NCI-H345 treated with DMSO at 0.1 percent for 48 hours (cell line): Measurements from ENCODE around the gene MRPS30.
A peak's percentile ranks its signal among the peaks of the same experiment; 100 is the strongest.
"Not testable (repeated sequence)": the region's sequence is repeated elsewhere in the genome, so short reads cannot be mapped to it uniquely, and the experiment has no call there.

Source experiments
- DNase-seq: peaks from one replicate; lab custom pipeline; 2025; ENCODE audit not compliant: unreplicated experiment; lab: John Stamatoyannopoulos, UW

The MRPS30 gene

DNA sequence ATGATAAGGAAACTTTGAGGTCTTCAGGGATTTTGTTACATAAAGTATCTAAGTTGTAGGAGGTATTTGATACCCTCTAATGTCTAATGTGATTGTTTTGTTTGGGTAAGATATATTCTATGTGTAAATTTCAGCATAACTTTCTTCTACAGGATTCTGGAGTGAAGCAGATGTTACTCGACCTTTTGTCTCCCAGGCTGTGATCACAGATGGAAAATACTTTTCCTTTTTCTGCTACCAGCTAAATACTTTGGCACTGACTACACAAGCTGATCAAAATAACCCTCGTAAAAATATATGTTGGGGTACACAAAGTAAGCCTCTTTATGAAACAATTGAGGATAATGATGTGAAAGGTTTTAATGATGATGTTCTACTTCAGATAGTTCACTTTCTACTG lies 6.0 kb downstream of the MRPS30 start:
- no peak for DNase-seq

DNA sequence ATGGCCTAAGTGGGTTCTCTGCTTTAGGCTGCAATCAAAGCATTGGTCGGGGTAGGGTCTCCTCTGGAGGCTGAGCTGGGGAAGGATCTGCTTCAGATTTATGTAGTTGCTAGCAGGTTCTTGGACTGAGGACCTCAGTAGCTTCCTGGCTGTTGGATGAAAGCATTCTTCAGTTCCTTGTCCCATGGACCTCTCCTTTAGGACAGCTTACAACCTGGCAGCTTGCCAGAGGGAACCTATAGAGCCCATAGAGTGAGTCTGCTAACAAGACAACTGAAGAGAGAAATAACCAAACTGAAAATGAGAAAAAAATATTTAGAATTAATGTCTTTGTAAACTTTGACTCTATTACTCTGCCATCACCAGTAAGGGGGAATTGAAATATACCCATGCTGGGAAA lies 12.4 kb downstream of the MRPS30 start:
- no peak for DNase-seq

DNA sequence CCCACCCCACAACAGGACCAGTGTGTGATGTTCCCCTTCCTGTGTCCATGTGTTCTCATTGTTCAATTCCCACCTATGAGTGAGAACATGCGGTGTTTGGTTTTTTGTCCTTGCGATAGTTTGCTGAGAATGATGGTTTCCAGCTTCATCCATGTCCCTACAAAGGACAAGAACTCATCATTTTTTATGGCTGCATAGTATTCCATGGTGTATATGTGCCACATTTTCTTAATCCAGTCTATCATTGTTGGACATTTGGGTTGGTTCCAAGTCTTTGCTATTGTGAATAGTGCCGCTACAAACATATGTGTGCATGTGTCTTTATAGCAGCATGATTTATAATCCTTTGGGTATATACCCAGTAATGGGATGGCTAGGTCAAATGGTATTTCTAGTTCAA lies 15.9 kb downstream of the MRPS30 start:
- not testable (repeated sequence) for DNase-seq

DNA sequence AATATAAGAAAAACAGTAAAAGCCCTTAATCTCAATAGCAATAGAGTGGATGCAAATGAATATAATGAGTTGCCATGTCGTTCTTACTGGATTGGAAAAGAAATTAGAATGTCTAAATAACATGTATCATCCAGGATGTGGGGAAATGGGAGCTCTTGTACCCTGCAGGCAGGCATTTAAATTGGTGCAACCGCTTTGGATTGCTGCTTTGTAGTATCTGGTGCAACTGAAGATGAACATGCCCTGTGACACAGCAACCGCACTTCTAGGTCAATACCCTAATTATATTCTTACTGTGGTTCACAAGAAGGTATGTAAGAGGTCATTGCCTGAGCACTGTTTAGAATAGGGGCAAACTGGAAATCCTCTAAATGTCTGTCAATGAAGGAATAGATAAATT lies 18.9 kb downstream of the MRPS30 start:
- DNase-seq = no peak

DNA sequence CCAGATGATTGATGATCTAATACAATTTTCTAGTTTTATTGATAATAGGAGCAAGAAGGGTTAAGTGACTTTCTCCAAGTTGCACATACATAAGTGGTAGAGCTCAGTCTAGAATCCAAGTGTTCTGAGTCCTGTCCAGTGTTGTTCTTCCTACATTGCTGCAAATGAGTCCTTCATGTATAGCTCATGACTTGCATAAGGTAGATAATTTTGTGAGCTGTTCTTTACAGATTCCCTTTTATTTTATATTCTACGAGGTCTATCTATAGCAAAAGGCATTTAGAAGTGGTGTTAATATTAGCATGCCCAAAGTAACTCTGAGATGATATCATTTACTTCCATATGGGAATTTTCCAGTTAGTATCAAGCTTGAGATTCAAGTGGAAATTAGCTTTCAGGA lies 20.0 kb downstream of the MRPS30 start:
- DNase-seq = no peak

DNA sequence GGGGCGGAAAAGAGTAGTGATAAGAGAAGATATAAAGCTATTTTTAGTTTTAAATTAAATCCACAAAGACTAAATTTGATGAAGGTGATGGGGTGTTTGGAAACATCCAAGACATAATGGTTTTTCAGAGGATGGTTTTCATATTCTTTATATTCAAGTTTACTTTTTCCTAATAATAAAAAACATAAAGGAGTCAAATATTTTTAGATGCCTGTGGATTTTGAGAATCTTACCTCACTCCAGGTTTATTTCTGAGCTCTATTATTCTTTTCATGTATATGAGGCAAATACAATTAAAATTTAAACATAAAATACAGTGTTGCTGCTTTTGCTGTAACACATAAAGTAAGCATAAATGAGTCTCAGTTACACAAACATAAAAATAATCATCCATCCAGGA lies 22.2 kb downstream of the MRPS30 start:
- DNase-seq = no peak

DNA sequence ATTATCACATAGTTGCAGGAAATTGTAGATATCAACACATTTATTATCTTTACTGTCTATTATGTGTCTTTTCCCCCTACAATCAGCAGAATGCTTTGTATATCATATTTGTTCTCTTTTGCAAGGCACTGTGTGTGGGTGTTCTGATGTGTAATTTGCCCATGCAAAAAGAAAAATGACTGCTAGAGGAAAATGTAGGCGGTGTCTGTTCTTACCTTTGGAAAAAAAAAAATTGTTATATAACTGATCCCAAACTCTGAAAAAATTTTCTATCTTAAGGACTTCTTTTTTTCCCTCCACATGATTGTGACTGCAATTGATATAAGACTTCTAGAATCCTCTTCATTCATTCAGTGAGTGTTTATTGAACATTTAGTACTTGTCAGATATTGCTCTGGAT lies 24.5 kb downstream of the MRPS30 start:
- DNase-seq = no peak

DNA sequence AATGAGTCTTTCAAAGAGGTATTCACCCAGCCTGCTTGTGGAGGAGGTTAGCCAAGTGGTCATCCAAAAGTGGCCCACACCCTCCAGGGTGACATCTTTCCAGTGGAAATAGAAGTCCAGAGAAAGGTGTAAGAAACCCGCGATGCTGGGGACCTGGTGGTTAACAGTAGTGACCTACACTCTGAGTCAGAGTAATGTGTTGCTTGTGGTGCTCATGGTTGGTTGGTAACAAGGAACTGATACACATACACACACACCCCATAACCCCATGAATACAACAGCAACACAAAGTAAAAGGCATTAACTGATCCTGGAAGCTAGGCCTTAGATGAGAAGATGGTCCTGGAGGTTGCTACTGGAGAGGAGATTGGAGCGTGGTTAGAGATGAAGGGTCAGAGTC lies 26.9 kb downstream of the MRPS30 start:
- no peak for DNase-seq

DNA sequence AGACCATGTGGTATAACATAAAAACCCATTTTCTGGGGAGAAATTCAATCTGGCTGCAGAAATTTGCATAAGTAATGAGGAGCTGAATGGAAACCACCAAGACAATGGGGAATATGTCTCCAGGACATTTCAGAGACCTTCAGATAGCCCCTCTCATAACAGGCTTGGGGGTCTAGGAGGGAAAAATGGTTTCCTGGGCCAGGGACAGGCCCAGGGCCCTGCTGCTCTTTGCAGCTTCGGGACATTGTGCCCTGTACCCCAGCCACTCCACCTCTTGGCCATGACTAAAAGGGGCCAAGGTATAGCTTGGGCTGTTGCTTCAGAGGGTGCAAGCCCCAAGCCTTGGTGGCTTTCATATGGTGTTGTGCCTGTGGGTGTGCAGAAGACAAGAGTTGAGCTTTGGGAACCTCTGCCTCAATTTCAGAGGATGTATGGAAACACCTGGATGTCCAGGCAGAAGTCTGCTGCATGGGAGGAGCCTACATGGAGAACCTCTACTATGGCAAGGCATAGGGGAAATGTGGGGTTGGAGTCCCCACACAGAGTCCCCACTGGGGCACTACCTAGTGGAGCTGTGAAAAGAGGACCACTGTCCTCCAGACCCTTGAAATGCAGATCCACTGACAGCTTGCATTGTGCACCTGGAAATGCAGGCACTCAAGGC lies 30.4 kb downstream of the MRPS30 start:
- no peak for DNase-seq

DNA sequence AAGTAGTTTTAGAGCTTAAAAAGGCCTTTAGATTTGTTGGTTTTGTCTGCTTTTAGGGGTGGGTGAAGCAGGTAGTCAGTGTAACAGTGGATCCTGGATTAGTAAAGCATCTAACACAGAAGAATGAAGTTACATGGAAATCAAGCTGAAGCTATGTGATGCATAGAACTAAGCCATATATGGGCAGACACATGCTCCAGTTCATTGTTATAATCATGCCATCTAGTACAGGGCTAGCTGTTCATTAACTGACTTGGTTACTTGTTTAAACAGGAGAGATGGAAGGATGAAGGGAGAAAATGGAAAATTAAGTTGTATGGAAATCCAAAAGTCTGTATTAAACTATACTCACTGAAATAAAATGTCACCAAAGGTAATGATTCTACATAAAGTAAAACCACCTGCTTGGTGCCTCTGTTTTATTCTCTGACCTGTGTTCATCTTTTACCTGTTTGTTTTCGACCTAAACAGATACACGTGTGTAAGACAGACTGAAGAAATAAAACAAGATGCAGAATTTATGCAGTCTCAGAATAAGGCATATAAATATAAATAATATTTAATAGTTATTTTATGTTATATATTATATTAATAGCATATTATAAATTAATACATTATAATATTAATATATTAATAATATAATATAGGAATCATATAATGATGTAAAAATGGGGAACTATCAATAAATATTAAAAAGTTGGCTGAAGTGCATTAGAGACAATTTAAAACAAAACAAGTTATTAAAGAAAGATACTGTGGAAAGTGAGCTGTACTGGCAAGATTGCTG lies 33.9 kb downstream of the MRPS30 start:
- no peak for DNase-seq

DNA sequence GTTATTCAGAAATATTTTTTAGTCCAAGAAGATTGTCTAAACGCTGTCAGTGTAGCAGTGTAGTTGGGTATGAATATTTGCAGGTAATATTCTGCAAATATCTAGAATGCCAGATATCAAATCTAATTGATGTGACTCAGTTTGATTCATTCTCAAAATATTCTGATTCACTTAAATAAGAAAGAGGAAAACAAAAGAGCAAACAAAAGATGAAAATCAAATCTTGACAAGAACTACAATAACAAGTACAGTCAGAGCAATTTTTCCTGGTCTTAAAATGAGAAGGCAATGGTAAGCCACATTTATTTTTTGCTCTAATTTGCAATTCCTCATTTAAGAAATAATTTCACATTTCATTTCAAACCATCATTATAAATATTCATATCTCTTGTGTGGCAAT lies 36.0 kb downstream of the MRPS30 start:
- DNase-seq = no peak

DNA sequence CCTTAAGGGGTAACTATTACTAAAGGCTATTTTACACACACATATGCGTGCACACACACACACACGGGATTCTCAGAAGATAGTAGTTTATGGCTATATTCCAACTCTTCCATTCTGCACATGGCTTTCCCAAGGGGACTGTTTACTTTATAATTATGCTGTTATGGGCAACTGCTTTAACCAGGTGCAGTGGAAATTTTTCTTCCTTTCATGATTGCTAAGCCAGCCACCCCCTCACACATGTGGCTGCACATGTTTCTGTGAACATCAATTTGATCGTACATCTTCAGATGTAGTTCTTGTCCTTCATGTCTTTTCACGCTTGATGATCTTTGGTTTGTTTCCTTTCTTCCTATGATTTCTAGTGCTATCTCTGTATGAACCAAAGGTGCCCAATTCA lies 37.0 kb downstream of the MRPS30 start:
- DNase-seq = peak; percentile 5

DNA sequence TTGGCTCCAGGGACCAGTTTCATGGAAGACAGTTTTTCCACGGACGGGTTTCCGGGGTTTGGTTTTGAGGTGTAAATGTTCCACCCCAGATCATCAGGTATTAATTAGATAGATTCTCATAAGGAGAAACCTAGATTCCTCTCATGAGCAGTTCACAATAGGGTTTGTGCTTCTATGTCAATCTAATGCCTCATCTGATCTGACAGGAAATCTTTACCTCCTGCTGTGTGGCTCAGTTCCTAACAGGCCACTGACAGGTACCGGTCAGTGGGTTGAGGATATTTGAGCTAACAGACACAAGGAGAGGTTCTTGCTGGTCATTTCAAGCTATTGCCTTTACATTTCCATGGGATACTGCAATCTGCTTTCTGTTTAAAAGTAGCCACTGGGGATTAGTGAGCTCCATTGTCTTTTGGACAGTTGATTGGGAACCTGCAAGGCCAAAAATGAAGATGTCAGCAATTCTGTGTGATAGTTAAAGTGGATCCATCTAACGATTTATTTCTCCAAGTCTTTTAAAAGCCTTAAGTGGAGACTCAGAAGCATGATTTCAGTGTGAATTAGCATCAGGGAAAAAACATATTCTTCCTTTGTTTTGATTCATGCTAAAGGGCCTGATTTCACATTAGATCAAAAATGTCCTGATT lies 38.6 kb downstream of the MRPS30 start:
- no peak for DNase-seq

DNA sequence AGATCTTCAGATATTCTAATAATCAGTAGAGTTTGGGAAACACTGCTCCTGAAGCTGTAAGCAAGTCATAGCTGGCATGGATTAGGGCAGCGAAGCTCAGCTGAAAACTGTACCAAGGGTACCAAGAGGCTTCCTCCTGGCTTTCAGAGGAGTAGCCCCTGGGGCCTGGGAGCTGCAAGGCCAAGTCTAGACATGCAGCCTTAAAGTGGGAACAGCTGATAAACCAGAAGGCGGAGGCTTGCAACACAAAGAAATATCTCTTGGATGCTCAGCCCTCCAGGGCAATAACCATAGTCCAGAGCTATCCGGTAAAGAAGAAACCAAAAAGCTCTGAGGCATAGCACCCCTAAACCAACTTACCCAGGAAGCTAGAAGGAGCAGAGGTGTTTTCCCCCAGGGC lies 51.5 kb downstream of the MRPS30 start:
- no peak for DNase-seq

DNA sequence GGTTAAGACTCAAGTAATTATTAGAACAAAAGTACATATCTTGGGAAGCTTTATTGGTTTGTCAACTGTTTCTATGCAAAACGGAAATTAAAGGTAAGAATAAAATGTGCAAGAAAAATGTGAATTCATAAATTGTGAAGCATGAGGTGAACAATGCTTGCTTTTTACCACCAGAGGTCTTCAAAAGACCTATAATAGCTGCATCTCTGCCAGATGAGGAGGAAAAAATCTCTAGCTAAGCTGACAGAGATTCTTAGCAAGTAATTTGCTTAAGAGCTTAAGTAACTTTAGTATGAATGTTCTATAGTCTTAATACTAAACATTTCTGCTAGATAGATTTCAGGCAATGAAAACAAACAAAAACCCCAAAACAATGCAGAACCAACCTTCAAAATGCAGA lies 54.1 kb downstream of the MRPS30 start:
- no peak for DNase-seq
